CD4-positive, alpha-beta T cell (primary cell): ENCODE measurements around the gene LURAP1L. TPM values are rescaled to one million over a fixed set of nuclear protein-coding genes. Genes with fewer than 3 reads are reported as not detected.

Experiments
- ATAC-seq: fragments of 200-7000 bp; cut with Tn5 transposase; one replicate; pipeline ENCODE4 v1.10.0; 2022; ENCODE audit warnings: mild to moderate bottlenecking; ENCODE audit not compliant: poor library complexity
- CTCF ChIA-PET: fragments of 350-600 bp; sonication (Branson Sonifier 250); formaldehyde crosslinking; loops from one replicate; lab custom pipeline; 2021; ENCODE audit warnings: antibody characterized with exemption, inconsistent platforms; lab: Charles Lee
- POLR2A ChIA-PET: fragments of 350-600 bp; sonication (Branson Sonifier 250); formaldehyde crosslinking; loops from one replicate; lab custom pipeline; 2021; ENCODE audit warnings: antibody characterized with exemption, inconsistent platforms; lab: Charles Lee
- DNase-seq, 14 experiments: peaks; one replicate each; pipeline ENCODE4 v3.0.0-alpha.2; 2013 to 2020; ENCODE audit warnings: mixed read lengths in 2 of 14
- H3K27ac ChIP-seq, 2 donors: one replicate each; pipeline versions ENCODE4 v1.5.1 to v1.7.0; 2013; ENCODE audit warnings: low read length in 2 of 2, low read depth in 1 of 2, mild to moderate bottlenecking in 1 of 2
- H3K27me3 ChIP-seq, 2 experiments: 1 replicate in 1 of 2; 2 replicates in 1 of 2; pipeline versions ENCODE4 v1.6.1 to v1.7.0; 2013; ENCODE audit warnings: low read length in 2 of 2, control low read depth in 1 of 2, mild to moderate bottlenecking in 1 of 2, moderate library complexity in 1 of 2; ENCODE audit not compliant: insufficient read depth in 2 of 2, control insufficient read depth in 1 of 2
- H3K36me3 ChIP-seq: one replicate; pipeline ENCODE4 v1.6.1; 2013; ENCODE audit warnings: low read length, control low read depth; ENCODE audit not compliant: insufficient read depth
- H3K4me1 ChIP-seq: one replicate; pipeline ENCODE4 v1.6.1; 2013; ENCODE audit warnings: low read length, control low read depth; ENCODE audit not compliant: insufficient read depth
- H3K4me3 ChIP-seq: one replicate; pipeline ENCODE4 v1.5.1; 2013; ENCODE audit warnings: mild to moderate bottlenecking, low read length, moderate library complexity
- H3K9me3 ChIP-seq, 2 experiments: 1 replicate in 1 of 2; 2 replicates in 1 of 2; pipeline versions ENCODE4 v1.6.1 to v1.7.0; 2013; ENCODE audit warnings: low read length in 2 of 2, mild to moderate bottlenecking in 2 of 2, control low read depth in 1 of 2, moderate library complexity in 1 of 2; ENCODE audit not compliant: control insufficient read depth in 1 of 2, insufficient read depth in 1 of 2
- H3K27ac Mint-ChIP-seq: one replicate; pipeline ENCODE4 v1.8.0; 2020; ENCODE audit warnings: mixed read lengths
- H3K27me3 Mint-ChIP-seq: one replicate; pipeline ENCODE4 v1.8.0; 2021; ENCODE audit warnings: mixed read lengths
- H3K36me3 Mint-ChIP-seq: one replicate; pipeline ENCODE4 v1.8.0; 2021; ENCODE audit warnings: low read depth, mixed read lengths
- H3K4me1 Mint-ChIP-seq: one replicate; pipeline ENCODE4 v1.8.0; 2021; ENCODE audit warnings: low read depth, mixed read lengths
- H3K4me3 Mint-ChIP-seq: one replicate; pipeline ENCODE4 v1.8.0; 2020; ENCODE audit warnings: mild to moderate bottlenecking, mixed read lengths
- H3K9me3 Mint-ChIP-seq: one replicate; pipeline ENCODE4 v1.8.0; 2020; ENCODE audit warnings: mixed read lengths
- CTCF ChIP-seq: fragments of 200-600 bp; IDR thresholded peaks from one replicate; pipeline ENCODE4 v1.8.0; 2022; ENCODE audit warnings: antibody characterized with exemption, mild to moderate bottlenecking
- intact Hi-C, 2 experiments: fragments of 100-400 bp; cut with DNase I in 1 of 2; cut with micrococcal nuclease in 1 of 2; formaldehyde crosslinking; loops; one replicate each; pipeline versions ENCODE4 v1.15.1 to v1.9.0; 2023 to 2025; cut with DNase I, micrococcal nuclease
- total RNA-seq, 174 experiments: library from RNA in 2 of 174; stranded (reverse) in 2 of 174; gene quantifications; one replicate each; pipeline ENCODE4 v1.2.3 and lab custom pipeline; 2021 to 2026

The LURAP1L gene
- total RNA-seq, 2 experiments from 2014 or later: not detected

- Mint-ChIP-seq H3K36me3 (no peaks in the 10 kb centered on the region), H3K27me3 (no peaks in the 10 kb centered on the region), H3K4me1 (no peaks in the 10 kb centered on the region), H3K9me3 (peaks cover 7% of the 10 kb centered on the region), H3K27ac (no peak overlapping the region), H3K4me3 (no peak overlapping the region)
- Histone ChIP-seq H3K4me3 (no peak overlapping the region), H3K4me1 (no peaks in the 10 kb centered on the region), H3K9me3 (no peaks in the 10 kb centered on the region), H3K27me3 (no peaks in the 10 kb centered on the region), H3K27ac (no peak overlapping the region), H3K36me3 (no peaks in the 10 kb centered on the region)
- ChIA-PET POLR2A (no interaction called here), CTCF (no interaction called here)
- ATAC-seq (no peak), DNase-seq (no peak)
- TF ChIP-seq CTCF: no peak
- intact Hi-C loops: no loop called here
Observed at GRCh38 chr9:12843735-12844134, 68.9 kb downstream of the LURAP1L start.

- Histone ChIP-seq H3K9me3 (no peaks in the 10 kb centered on the region), H3K27me3 (no peaks in the 10 kb centered on the region), H3K4me1 (no peaks in the 10 kb centered on the region), H3K27ac (no peak overlapping the region), H3K4me3 (no peak overlapping the region), H3K36me3 (no peaks in the 10 kb centered on the region)
- Mint-ChIP-seq H3K4me1 (no peaks in the 10 kb centered on the region), H3K9me3 (peaks cover 7% of the 10 kb centered on the region), H3K27me3 (no peaks in the 10 kb centered on the region), H3K27ac (no peak overlapping the region), H3K4me3 (no peak overlapping the region), H3K36me3 (no peaks in the 10 kb centered on the region)
- DNase-seq: no peak
- ChIA-PET CTCF (no interaction called here), POLR2A (no interaction called here)
- TF ChIP-seq CTCF: no peak
- intact Hi-C loops: no loop called here
- no peak for ATAC-seq
Observed at GRCh38 chr9:12846035-12846434, 71.2 kb downstream of the LURAP1L start.

- no peak for TF ChIP-seq CTCF
- ChIA-PET POLR2A (no interaction called here), CTCF (no interaction called here)
- H3K4me1 Mint-ChIP-seq: no peaks in the 10 kb centered on the region
- no peaks in the 10 kb centered on the region for H3K27me3 Mint-ChIP-seq
- Histone ChIP-seq H3K4me1 (no peaks in the 10 kb centered on the region), H3K27me3 (no peaks in the 10 kb centered on the region), H3K27ac (no peak overlapping the region), H3K36me3 (no peaks in the 10 kb centered on the region), H3K9me3 (no peaks in the 10 kb centered on the region), H3K4me3 (no peak overlapping the region)
- H3K27ac Mint-ChIP-seq: no peak overlapping the region
- peaks cover 9% of the 10 kb centered on the region for H3K9me3 Mint-ChIP-seq
- no peak for DNase-seq
- intact Hi-C loops: no loop called here
- no peak overlapping the region for H3K4me3 Mint-ChIP-seq
- H3K36me3 Mint-ChIP-seq: no peaks in the 10 kb centered on the region
- ATAC-seq: no peak
Observed at GRCh38 chr9:12847561-12847960, 72.7 kb downstream of the LURAP1L start.
